ENCODE data around the gene CRIP3. TPM values are rescaled to one million over a fixed set of nuclear protein-coding genes. Genes with fewer than 3 reads are reported as not detected.
A peak's percentile ranks its signal among the peaks of the same experiment; 100 is the strongest.

CRIP3 gene
- total and polyA plus RNA-seq, 2 of the 13 experiments (the other 11 are each of a cell fraction or from before 2014, with no cell fraction given): 6.3 to 9.3 TPM

- peak; percentile 89 for TF ChIP-seq ZNF263 (CRISPR knock-in tag; IDR thresholded peaks at IDR 0.05)
- TF ChIP-seq AHDC1 (CRISPR knock-in tag; IDR thresholded peaks at IDR 0.05; ENCODE audit: borderline replicate concordance): peak; percentile 16; the same call in 1 of the 2 replicates
- no peak for TF ChIP-seq ZSCAN25 (CRISPR knock-in tag; IDR thresholded peaks at IDR 0.05)
- TF ChIP-seq CREM (IDR thresholded peaks at IDR 0.05): peak; percentile 47; the same call in 1 of the 2 replicates
- TF ChIP-seq CREM (CRISPR knock-in tag; IDR thresholded peaks at IDR 0.05): no peak
- no peak for TF ChIP-seq CSRNP2 (CRISPR knock-in tag; conservative IDR thresholded peaks at IDR 0.05; ENCODE audit: low read depth)
- TF ChIP-seq PATZ1 (CRISPR knock-in tag; IDR thresholded peaks at IDR 0.05): peak; percentile 99
- TF ChIP-seq BRD4 (CRISPR knock-in tag; IDR thresholded peaks at IDR 0.05): peak; percentile 71; the same call in 1 of the 2 replicates
- no peak for TF ChIP-seq SIX4 (CRISPR knock-in tag; IDR thresholded peaks at IDR 0.05)
- TF ChIP-seq THAP8 (CRISPR knock-in tag; IDR thresholded peaks at IDR 0.05; ENCODE audit: borderline replicate concordance): no peak
- no peak for TF ChIP-seq CBFB (CRISPR knock-in tag; IDR thresholded peaks at IDR 0.05)
- TF ChIP-seq SP1 (IDR thresholded peaks at IDR 0.05): no peak
- no peak for TF ChIP-seq SP1 (CRISPR knock-in tag; IDR thresholded peaks at IDR 0.05)
- peak; percentile 73; the same call in 1 of the 2 replicates for TF ChIP-seq SPEN (CRISPR knock-in tag; IDR thresholded peaks at IDR 0.05; ENCODE audit: low read depth)
- peak; percentile 97 for TF ChIP-seq HIC2 (CRISPR knock-in tag; IDR thresholded peaks at IDR 0.05; ENCODE audit: low read depth)
- no peak for TF ChIP-seq ZNF503 (CRISPR knock-in tag; IDR thresholded peaks at IDR 0.05)
- no peak for TF ChIP-seq ADNP (CRISPR knock-in tag; IDR thresholded peaks at IDR 0.05)
Measured at GRCh38 chr6:43278524-43279078, 30.0 kb downstream of the CRIP3 start (continued).
